ENCODE measurements around the gene CAMKK1.
"Not testable (repeated sequence)": the region's sequence is repeated elsewhere in the genome, so short reads cannot be mapped to it uniquely, and the experiment has no call there.

CAMKK1 gene

DNA sequence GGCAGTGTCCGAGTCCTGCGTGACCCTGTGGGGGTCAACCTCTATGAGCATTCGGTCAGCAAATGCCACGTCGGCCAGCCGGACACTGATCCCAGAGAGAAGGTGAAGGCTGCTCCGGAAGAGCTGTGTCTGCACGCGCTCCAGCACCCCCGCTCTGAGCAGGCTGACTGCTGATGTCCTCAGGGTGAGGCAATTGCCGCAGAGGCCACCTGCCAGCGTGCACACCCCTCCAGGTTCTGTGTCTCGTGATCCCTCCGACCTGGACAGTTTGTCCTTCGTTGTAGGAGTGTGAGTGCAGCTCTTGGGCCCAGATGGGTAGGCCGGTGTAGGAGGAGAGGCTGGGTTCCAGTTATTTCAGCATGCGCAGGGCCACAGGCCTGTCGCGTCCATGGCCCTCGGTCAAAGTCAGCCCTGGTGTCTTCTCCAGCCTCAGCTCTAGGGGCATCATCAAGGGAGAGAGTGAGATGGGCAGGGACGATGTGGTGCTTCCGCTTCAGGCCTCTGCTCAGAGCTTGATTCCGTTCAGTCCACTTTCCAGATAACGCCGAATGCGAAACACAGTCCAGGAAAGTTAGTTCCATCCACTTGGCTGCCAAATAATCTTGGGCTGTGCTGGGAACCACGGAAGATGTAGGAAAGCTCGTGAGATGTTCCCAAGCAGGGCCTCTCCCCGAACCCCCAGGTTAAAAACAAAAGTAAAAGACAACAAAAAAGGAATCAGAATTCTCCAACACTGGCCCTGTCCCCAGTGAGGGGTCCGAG is 31.7 kb downstream of the CAMKK1 start:
- Histone ChIP-seq H3K27me3 (ENCODE audit: control insufficient read depth in 1 of 2, insufficient read depth in 1 of 2, low read length in 2 of 2) (peaks cover 0 to 9% of the 10 kb centered on the region in 2 experiments), H3K4me2 (ENCODE audit: low read length, poor library complexity, severe bottlenecking) (no peak overlapping the region), H3K14ac (ENCODE audit: low read length in 2 of 2) (no peak overlapping the region), H3K9ac (ENCODE audit: low read length) (no peak overlapping the region), H3K4me1 (ENCODE audit: control insufficient read depth, insufficient read depth, low read depth, low read length) (peaks cover 15% of the 10 kb centered on the region), H2AK5ac (ENCODE audit: low read length, severe bottlenecking) (no peak overlapping the region), H3K4me3 (ENCODE audit: insufficient read depth in 1 of 2, low read depth in 1 of 2, low read length in 2 of 2) (no peak overlapping the region), H2BK12ac (ENCODE audit: low read length in 2 of 2) (no peak overlapping the region), H3K79me1 (replicated peaks; ENCODE audit: low read length, poor library complexity, severe bottlenecking) (no peaks in the 10 kb centered on the region), H2AFZ (ENCODE audit: low read depth, low read length) (no peak overlapping the region), H2BK15ac (ENCODE audit: low read depth, poor library complexity, severe bottlenecking) (no peak overlapping the region), H3K9me3 (ENCODE audit: control insufficient read depth, low read length) (no peaks in the 10 kb centered on the region), H2BK120ac (ENCODE audit: low read depth, low read length) (no peak overlapping the region), H3K23ac (ENCODE audit: low read length in 2 of 2) (no peak overlapping the region), H4K8ac (ENCODE audit: low read length) (no peak overlapping the region), H3K27ac (ENCODE audit: low read length, poor library complexity, severe bottlenecking) (no peak overlapping the region), H3K18ac (ENCODE audit: low read depth in 1 of 2, low read length in 2 of 2) (no peak overlapping the region), H4K91ac (ENCODE audit: low read length) (no peak overlapping the region), H3K36me3 (ENCODE audit: control insufficient read depth in 1 of 2, insufficient read depth in 2 of 2, low read depth in 1 of 2, low read length in 2 of 2) (peaks cover 22 to 29% of the 10 kb centered on the region in 2 experiments), H3K4ac (ENCODE audit: low read depth in 1 of 2, low read length in 2 of 2) (no peak overlapping the region), H2BK5ac (ENCODE audit: low read depth, low read length, poor library complexity, severe bottlenecking) (no peak overlapping the region)
- 96% methylated on average over 30 of the region's 30 CpGs for WGBS
- DNase-seq: no peak

DNA sequence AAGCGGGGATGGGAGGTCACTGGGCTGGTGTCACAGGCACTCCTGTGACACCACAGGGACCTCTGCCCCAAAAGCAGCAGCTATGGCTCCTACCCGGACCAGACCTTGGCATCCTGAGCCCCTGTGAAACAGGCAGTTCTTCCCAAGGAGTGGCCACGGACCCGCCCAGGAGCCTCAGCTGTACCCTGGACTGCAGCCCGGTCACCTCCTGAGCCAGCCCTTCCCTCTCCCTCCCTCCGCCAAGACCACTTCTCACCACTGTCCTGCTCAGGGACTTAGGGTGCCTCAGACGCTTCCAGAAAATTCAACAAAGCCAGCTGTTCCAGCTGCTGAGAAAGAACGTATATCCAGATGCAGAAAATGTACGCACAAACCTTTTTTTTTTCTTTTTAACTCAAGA is 32.9 kb downstream of the CAMKK1 start:
- WGBS: 84% methylated on average over 8 of the region's 9 CpGs
- no peak overlapping the region for H3K27ac ChIP-seq (ENCODE audit: low read length, poor library complexity, severe bottlenecking)
- no peak overlapping the region for H3K4me2 ChIP-seq (ENCODE audit: low read length, poor library complexity, severe bottlenecking)
- H2BK120ac ChIP-seq (ENCODE audit: low read depth, low read length): no peak overlapping the region
- no peak overlapping the region for H3K4ac ChIP-seq (ENCODE audit: low read depth in 1 of 2, low read length in 2 of 2)
- H3K9me3 ChIP-seq (ENCODE audit: control insufficient read depth, low read length): no peaks in the 10 kb centered on the region
- H2BK12ac ChIP-seq (ENCODE audit: low read length in 2 of 2): no peak overlapping the region
- H3K27me3 ChIP-seq (ENCODE audit: control insufficient read depth in 1 of 2, insufficient read depth in 1 of 2, low read length in 2 of 2): peaks cover 0 to 9% of the 10 kb centered on the region in 2 experiments
- H3K4me1 ChIP-seq (ENCODE audit: control insufficient read depth, insufficient read depth, low read depth, low read length): peaks cover 6% of the 10 kb centered on the region
- H3K36me3 ChIP-seq (ENCODE audit: control insufficient read depth in 1 of 2, insufficient read depth in 2 of 2, low read depth in 1 of 2, low read length in 2 of 2): peaks cover 20 to 22% of the 10 kb centered on the region in 2 experiments
- H2AFZ ChIP-seq (ENCODE audit: low read depth, low read length): no peak overlapping the region
- H3K14ac ChIP-seq (ENCODE audit: low read length in 2 of 2): no peak overlapping the region
- H4K8ac ChIP-seq (ENCODE audit: low read length): no peak overlapping the region
- DNase-seq: no peak
- no peak overlapping the region for H2BK5ac ChIP-seq (ENCODE audit: low read depth, low read length, poor library complexity, severe bottlenecking)
- H3K18ac ChIP-seq (ENCODE audit: low read depth in 1 of 2, low read length in 2 of 2): no peak overlapping the region
- no peak overlapping the region for H3K23ac ChIP-seq (ENCODE audit: low read length in 2 of 2)
- H2AK5ac ChIP-seq (ENCODE audit: low read length, severe bottlenecking): no peak overlapping the region
- H3K4me3 ChIP-seq (ENCODE audit: insufficient read depth in 1 of 2, low read depth in 1 of 2, low read length in 2 of 2): no peak overlapping the region
- no peak overlapping the region for H4K91ac ChIP-seq (ENCODE audit: low read length)
- no peak overlapping the region for H3K9ac ChIP-seq (ENCODE audit: low read length)
- H2BK15ac ChIP-seq (ENCODE audit: low read depth, poor library complexity, severe bottlenecking): no peak overlapping the region
- no peaks in the 10 kb centered on the region for H3K79me1 ChIP-seq (replicated peaks; ENCODE audit: low read length, poor library complexity, severe bottlenecking)

GRCh38 chr17:3857261-3858105 is 35.4 kb downstream of the CAMKK1 start:
- Histone ChIP-seq H3K14ac (ENCODE audit: low read length in 2 of 2) (no peak overlapping the region), H3K4ac (ENCODE audit: low read depth in 1 of 2, low read length in 2 of 2) (no peak overlapping the region)
- whole genome bisulfite sequencing: 87% methylated on average over 16 of the region's 16 CpGs

DNA sequence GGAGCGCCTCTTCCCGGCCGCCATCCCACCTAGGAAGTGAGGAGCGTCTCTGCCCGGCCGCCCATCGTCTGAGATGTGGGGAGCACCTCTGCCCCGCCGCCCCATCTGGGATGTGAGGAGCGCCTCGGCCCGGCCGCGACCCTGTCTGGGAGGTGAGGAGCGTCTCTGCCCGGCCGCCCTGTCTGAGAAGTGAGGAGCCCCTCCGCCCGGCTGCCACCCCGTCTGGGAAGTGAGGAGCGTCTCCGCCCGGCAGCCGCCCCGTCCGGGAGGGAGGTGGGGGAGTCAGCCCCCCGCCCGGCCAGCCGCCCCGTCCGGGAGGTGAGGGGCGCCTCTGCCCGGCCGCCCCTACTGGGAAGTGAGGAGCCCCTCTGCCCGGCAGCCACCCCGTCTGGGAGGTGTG is 38.6 kb downstream of the CAMKK1 start:
- H3K4me3 ChIP-seq (ENCODE audit: insufficient read depth in 1 of 2, low read depth in 1 of 2, low read length in 2 of 2); DNase-seq; H3K9me3 ChIP-seq (ENCODE audit: control insufficient read depth, low read length); H2AK5ac ChIP-seq (ENCODE audit: low read length, severe bottlenecking); H2BK120ac ChIP-seq (ENCODE audit: low read depth, low read length); H2BK5ac ChIP-seq (ENCODE audit: low read depth, low read length, poor library complexity, severe bottlenecking); H3K9ac ChIP-seq (ENCODE audit: low read length); H2BK12ac ChIP-seq (ENCODE audit: low read length in 2 of 2); H4K91ac ChIP-seq (ENCODE audit: low read length); H2BK15ac ChIP-seq (ENCODE audit: low read depth, poor library complexity, severe bottlenecking); H3K18ac ChIP-seq (ENCODE audit: low read depth in 1 of 2, low read length in 2 of 2); H3K23ac ChIP-seq (ENCODE audit: low read length in 2 of 2); H2AFZ ChIP-seq (ENCODE audit: low read depth, low read length); H3K14ac ChIP-seq (ENCODE audit: low read length in 2 of 2); H4K8ac ChIP-seq (ENCODE audit: low read length); H3K79me1 ChIP-seq (replicated peaks; ENCODE audit: low read length, poor library complexity, severe bottlenecking); H3K4ac ChIP-seq (ENCODE audit: low read depth in 1 of 2, low read length in 2 of 2); H3K4me1 ChIP-seq (ENCODE audit: control insufficient read depth, insufficient read depth, low read depth, low read length); H3K4me2 ChIP-seq (ENCODE audit: low read length, poor library complexity, severe bottlenecking); H3K36me3 ChIP-seq (ENCODE audit: control insufficient read depth in 1 of 2, insufficient read depth in 2 of 2, low read depth in 1 of 2, low read length in 2 of 2); H3K27ac ChIP-seq (ENCODE audit: low read length, poor library complexity, severe bottlenecking): not testable (repeated sequence)
- 100% methylated on average over 1 of the region's 36 CpGs for WGBS
- peaks cover 9 to 30% of the 10 kb centered on the region in 2 experiments for H3K27me3 ChIP-seq (ENCODE audit: control insufficient read depth in 1 of 2, insufficient read depth in 1 of 2, low read length in 2 of 2)

More at GRCh38 chr17:3857261-3858105, 35.4 kb downstream of the CAMKK1 start:
- Histone ChIP-seq H3K9me3 (ENCODE audit: control insufficient read depth, low read length) (no peaks in the 10 kb centered on the region), H3K4me2 (ENCODE audit: low read length, poor library complexity, severe bottlenecking) (no peak overlapping the region), H2AK5ac (ENCODE audit: low read length, severe bottlenecking) (no peak overlapping the region), H2BK5ac (ENCODE audit: low read depth, low read length, poor library complexity, severe bottlenecking) (no peak overlapping the region), H3K18ac (ENCODE audit: low read depth in 1 of 2, low read length in 2 of 2) (no peak overlapping the region), H3K4me1 (ENCODE audit: control insufficient read depth, insufficient read depth, low read depth, low read length) (peaks cover 4% of the 10 kb centered on the region), H3K23ac (ENCODE audit: low read length in 2 of 2) (no peak overlapping the region), H3K4me3 (ENCODE audit: insufficient read depth in 1 of 2, low read depth in 1 of 2, low read length in 2 of 2) (no peak overlapping the region), H3K27ac (ENCODE audit: low read length, poor library complexity, severe bottlenecking) (no peak overlapping the region), H3K79me1 (replicated peaks; ENCODE audit: low read length, poor library complexity, severe bottlenecking) (no peaks in the 10 kb centered on the region), H2AFZ (ENCODE audit: low read depth, low read length) (no peak overlapping the region), H2BK120ac (ENCODE audit: low read depth, low read length) (no peak overlapping the region), H2BK12ac (ENCODE audit: low read length in 2 of 2) (no peak overlapping the region), H2BK15ac (ENCODE audit: low read depth, poor library complexity, severe bottlenecking) (no peak overlapping the region), H3K36me3 (ENCODE audit: control insufficient read depth in 1 of 2, insufficient read depth in 2 of 2, low read depth in 1 of 2, low read length in 2 of 2) (peaks cover 20 to 22% of the 10 kb centered on the region in 2 experiments), H4K91ac (ENCODE audit: low read length) (no peak overlapping the region), H4K8ac (ENCODE audit: low read length) (no peak overlapping the region), H3K9ac (ENCODE audit: low read length) (no peak overlapping the region), H3K27me3 (ENCODE audit: control insufficient read depth in 1 of 2, insufficient read depth in 1 of 2, low read length in 2 of 2) (peaks cover 0 to 14% of the 10 kb centered on the region in 2 experiments)
- DNase-seq: no peak
